K562 (cell line): Measurements from ENCODE around the gene DMBT1. TPM values are rescaled to one million over a fixed set of nuclear protein-coding genes. Genes with fewer than 3 reads are reported as not detected.

Experiments
- CHD4 ChIP-seq: fragments of 200-600 bp; sonication (generic); IDR thresholded peaks from 3 replicates; pipeline ENCODE4 v1.6.1; 2012; ENCODE audit warnings: low read depth, mild to moderate bottlenecking, mixed read lengths, low read length, inconsistent platforms; ENCODE audit not compliant: insufficient read depth, insufficient replicate concordance, poor library complexity, severe bottlenecking
- EHMT2 ChIP-seq: fragments of 450-650 bp; IDR thresholded peaks from 2 replicates; pipeline ENCODE4 v1.6.1; 2018; ENCODE audit warnings: antibody characterized with exemption
- FIP1L1 ChIP-seq: fragments of 200-400 bp; formaldehyde crosslinking; IDR thresholded peaks from 2 replicates; pipeline ENCODE4 v1.6.1; 2018; ENCODE audit warnings: mild to moderate bottlenecking, low read depth, low read length; ENCODE audit not compliant: poor library complexity, severe bottlenecking
- GABPA ChIP-seq: fragments of 200-800 bp; sonication (Bioruptor generic); conservative IDR thresholded peaks from 2 replicates; pipeline ENCODE4 v1.6.1; 2016; ENCODE audit warnings: low read depth, missing genetic modification characterization, missing compliant biosample characterization
- KDM2B ChIP-seq: fragments of 250-450 bp; sonication (Bioruptor Pico); IDR thresholded peaks from 2 replicates; pipeline ENCODE4 v1.8.0; 2021; ENCODE audit warnings: mild to moderate bottlenecking, moderate library complexity
- RAD21 ChIP-seq, 2 experiments: fragments of 250-450 bp in 1 of 2; fragments of 450-650 bp in 1 of 2; sonication (Bioruptor Pico) in 1 of 2; formaldehyde crosslinking in 1 of 2; IDR thresholded peaks in 1 of 2; conservative IDR thresholded peaks in 1 of 2; 2 replicates each; pipeline versions ENCODE4 v1.4.0 to v1.8.0; 2020 to 2022; ENCODE audit warnings: mild to moderate bottlenecking in 2 of 2, moderate library complexity in 1 of 2
- RFX5 ChIP-seq: IDR thresholded peaks from 2 replicates; pipeline ENCODE4 v1.6.1; 2011; ENCODE audit warnings: low read depth, mild to moderate bottlenecking, improper control_type of control experiment, low read length
- SMC3 ChIP-seq: conservative IDR thresholded peaks from 2 replicates; pipeline ENCODE4 v1.6.1; 2011; ENCODE audit warnings: low read depth, low read length, improper control_type of control experiment; ENCODE audit not compliant: insufficient read depth
- SREBF2 ChIP-seq: sonication (generic); formaldehyde crosslinking; IDR thresholded peaks from 2 replicates; pipeline ENCODE4 v1.4.0; 2020; ENCODE audit warnings: mild to moderate bottlenecking, missing genetic modification reagents
- ZNF436 ChIP-seq: fragments of 250-450, 450-650 bp; sonication (Bioruptor Pico); formaldehyde crosslinking; IDR thresholded peaks from 2 replicates; pipeline ENCODE4 v1.7.0; 2020; ENCODE audit warnings: mild to moderate bottlenecking
- polyA plus RNA-seq, 8 experiments: library from polyadenylated mRNA; depleted of rRNA in 4 of 8; stranded (reverse) in 5 of 8; unstranded in 3 of 8; fragments of >200 nt; fragmentation: Nextera tagmentation in 2 of 8; fragmentation: Illumina TruSeq in 1 of 8; extraction: Ambion mirVana in 2 of 8; extraction: Trizol in 1 of 8; gene quantifications; 2 replicates each; pipeline versions ENCODE4 v1.2.1 to v1.2.3, GENCODE V29; 2011 to 2014; ENCODE audit warnings: inconsistent platforms in 1 of 8, missing spikeins in 1 of 8
- total RNA-seq, 7 experiments: library from RNA; depleted of rRNA in 6 of 7; stranded (reverse); fragments of >200 nt in 6 of 7; fragmentation: Illumina TruSeq in 2 of 7; extraction: Trizol in 2 of 7; gene quantifications; 2 replicates each; pipeline versions ENCODE4 v1.2.1 to v1.2.3, GENCODE V29; 2011 to 2021; ENCODE audit warnings: low replicate concordance in 1 of 7
- TF ChIP-seq, protein P1 (sequence below): sonication (generic); formaldehyde crosslinking; IDR thresholded peaks from 2 replicates; pipeline ENCODE4 v1.5.0; 2020; ENCODE audit warnings: missing genetic modification reagents
- TF ChIP-seq, protein P2 (sequence below), 3 experiments: IDR thresholded peaks in 2 of 3; conservative IDR thresholded peaks in 1 of 3; 2 replicates each; pipeline ENCODE4 v1.5.1; 2011 to 2012; ENCODE audit warnings: low read length in 3 of 3, mild to moderate bottlenecking in 3 of 3, control low read depth in 2 of 3, improper control_type of control experiment in 1 of 3, inconsistent platforms in 1 of 3, low read depth in 1 of 3, mixed read lengths in 1 of 3, moderate library complexity in 1 of 3; ENCODE audit not compliant: insufficient read depth in 2 of 3

DMBT1 gene
- total and polyA plus RNA-seq, 9 of the 15 experiments (the other 6 are each of a cell fraction or from before 2014, with no cell fraction given): 0.01 to 0.07 TPM; not detected in 7

DNA sequence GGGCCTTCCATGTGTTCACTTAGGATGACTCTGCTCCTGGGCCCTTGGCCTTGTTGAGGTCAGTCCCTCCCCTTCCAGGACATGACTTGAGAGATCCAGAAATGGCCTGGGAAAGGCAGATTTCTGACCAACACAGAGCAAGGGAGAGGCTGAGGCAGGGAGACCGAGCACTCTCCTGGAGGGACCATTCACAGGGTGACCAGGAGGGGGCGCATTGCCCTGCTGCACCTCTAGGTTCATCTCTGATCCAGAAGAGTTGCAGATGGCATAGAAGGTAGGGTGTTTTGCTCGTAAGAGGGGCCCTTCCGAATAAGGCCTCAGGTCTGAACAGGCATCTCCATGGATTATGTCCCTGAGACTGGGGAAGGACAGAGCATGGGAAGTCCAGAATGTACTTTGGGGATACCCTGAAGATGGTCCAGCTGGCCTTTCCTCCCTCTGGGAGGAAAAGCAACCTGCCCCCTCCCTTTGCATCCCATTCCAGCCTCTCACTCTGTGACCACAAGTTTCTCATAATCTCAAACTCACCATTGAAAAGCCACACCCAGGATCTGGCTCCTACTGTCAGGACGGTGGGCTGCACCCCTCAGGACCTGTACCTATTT is 6.6 kb downstream of the DMBT1 start (continued):
- TF ChIP-seq, protein P1, sequence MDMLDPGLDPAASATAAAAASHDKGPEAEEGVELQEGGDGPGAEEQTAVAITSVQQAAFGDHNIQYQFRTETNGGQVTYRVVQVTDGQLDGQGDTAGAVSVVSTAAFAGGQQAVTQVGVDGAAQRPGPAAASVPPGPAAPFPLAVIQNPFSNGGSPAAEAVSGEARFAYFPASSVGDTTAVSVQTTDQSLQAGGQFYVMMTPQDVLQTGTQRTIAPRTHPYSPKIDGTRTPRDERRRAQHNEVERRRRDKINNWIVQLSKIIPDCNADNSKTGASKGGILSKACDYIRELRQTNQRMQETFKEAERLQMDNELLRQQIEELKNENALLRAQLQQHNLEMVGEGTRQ (CRISPR knock-in tag): no peak
- TF ChIP-seq FIP1L1: no peak
- no peak for TF ChIP-seq RFX5
- TF ChIP-seq EHMT2: no peak
- TF ChIP-seq CHD4: no peak
- TF ChIP-seq, protein P2, sequence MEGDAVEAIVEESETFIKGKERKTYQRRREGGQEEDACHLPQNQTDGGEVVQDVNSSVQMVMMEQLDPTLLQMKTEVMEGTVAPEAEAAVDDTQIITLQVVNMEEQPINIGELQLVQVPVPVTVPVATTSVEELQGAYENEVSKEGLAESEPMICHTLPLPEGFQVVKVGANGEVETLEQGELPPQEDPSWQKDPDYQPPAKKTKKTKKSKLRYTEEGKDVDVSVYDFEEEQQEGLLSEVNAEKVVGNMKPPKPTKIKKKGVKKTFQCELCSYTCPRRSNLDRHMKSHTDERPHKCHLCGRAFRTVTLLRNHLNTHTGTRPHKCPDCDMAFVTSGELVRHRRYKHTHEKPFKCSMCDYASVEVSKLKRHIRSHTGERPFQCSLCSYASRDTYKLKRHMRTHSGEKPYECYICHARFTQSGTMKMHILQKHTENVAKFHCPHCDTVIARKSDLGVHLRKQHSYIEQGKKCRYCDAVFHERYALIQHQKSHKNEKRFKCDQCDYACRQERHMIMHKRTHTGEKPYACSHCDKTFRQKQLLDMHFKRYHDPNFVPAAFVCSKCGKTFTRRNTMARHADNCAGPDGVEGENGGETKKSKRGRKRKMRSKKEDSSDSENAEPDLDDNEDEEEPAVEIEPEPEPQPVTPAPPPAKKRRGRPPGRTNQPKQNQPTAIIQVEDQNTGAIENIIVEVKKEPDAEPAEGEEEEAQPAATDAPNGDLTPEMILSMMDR (IDR thresholded peaks at IDR 0.05 in 2 of 3, conservative IDR thresholded peaks at IDR 0.05 in 1 of 3; ENCODE audit: insufficient read depth in 2 of 3, low read depth in 1 of 3, low read length in 3 of 3): peak; percentile 52 to 69 (median 54)
- TF ChIP-seq ZNF436: no peak
- no peak for TF ChIP-seq GABPA (tag)
- 0 out of 2 replicates have a peak, but pooled peaks have one; percentile 7 for TF ChIP-seq SMC3
- TF ChIP-seq SREBF2 (CRISPR knock-in tag): no peak
- TF ChIP-seq KDM2B (CRISPR knock-in tag): no peak
- TF ChIP-seq RAD21 (CRISPR knock-in tag; conservative IDR thresholded peaks at IDR 0.05 in 1 of 2, IDR thresholded peaks at IDR 0.05 in 1 of 2): peak in 1 of 2 experiments; percentile 32; a peak in 1 of 4 replicates
